Uterus (tissue), 2 donors: ENCODE data around the gene TOR1AIP2.

Source experiments
- POLR2A ChIP-seq, 2 donors: fragments of 450-650 bp; IDR thresholded peaks; one replicate each; pipeline ENCODE4 v1.6.1; 2016; ENCODE audit warnings: antibody characterized with exemption in 2 of 2, mild to moderate bottlenecking in 1 of 2, moderate library complexity in 1 of 2
- TF ChIP-seq, protein P1 (sequence below), 4 experiments: fragments of 200-600 bp in 2 of 4; fragments of 450-650 bp in 2 of 4; sonication (generic) in 2 of 4; IDR thresholded peaks; one replicate each; pipeline ENCODE4 v1.5.1; 2016 to 2019; ENCODE audit warnings: antibody characterized with exemption in 4 of 4, mild to moderate bottlenecking in 2 of 4, moderate library complexity in 1 of 4

DNA sequence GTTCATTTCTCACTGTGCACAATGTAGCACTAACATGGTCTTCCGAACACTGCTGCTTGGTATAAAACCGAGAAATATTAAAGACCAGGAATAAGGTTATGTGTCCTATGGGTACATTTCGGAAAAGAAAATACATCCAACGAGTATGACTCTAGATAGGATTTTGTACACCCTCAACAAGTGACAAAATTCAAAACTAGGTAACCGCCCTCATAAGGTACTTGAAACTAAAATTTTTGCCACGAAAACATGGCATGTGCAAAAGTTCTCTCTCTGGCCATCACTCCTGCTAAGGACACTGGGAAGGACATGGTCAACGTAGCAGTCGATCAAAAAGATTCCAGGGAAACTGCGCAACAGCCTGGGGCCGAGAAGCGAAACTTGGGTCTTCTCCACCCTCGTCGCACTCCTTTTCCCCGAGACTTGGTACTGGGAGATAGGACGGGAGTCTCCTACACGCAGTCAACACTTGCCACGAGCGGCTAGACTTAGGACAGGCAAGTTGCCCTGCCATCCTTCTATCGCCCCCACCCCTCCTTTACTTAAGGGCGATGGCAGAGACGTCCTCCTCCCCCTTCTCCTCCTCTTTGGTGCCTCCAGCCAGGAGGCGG, 4.1 kb upstream of the TOR1AIP2 start:
- TF ChIP-seq, protein P1, sequence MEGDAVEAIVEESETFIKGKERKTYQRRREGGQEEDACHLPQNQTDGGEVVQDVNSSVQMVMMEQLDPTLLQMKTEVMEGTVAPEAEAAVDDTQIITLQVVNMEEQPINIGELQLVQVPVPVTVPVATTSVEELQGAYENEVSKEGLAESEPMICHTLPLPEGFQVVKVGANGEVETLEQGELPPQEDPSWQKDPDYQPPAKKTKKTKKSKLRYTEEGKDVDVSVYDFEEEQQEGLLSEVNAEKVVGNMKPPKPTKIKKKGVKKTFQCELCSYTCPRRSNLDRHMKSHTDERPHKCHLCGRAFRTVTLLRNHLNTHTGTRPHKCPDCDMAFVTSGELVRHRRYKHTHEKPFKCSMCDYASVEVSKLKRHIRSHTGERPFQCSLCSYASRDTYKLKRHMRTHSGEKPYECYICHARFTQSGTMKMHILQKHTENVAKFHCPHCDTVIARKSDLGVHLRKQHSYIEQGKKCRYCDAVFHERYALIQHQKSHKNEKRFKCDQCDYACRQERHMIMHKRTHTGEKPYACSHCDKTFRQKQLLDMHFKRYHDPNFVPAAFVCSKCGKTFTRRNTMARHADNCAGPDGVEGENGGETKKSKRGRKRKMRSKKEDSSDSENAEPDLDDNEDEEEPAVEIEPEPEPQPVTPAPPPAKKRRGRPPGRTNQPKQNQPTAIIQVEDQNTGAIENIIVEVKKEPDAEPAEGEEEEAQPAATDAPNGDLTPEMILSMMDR (IDR thresholded peaks at IDR 0.05) = no peak
- no peak for TF ChIP-seq POLR2A (IDR thresholded peaks at IDR 0.05)
